DMS114 treated with DMSO at 0.1 percent for 48 hours (cell line): ENCODE data around the gene CNGA4.

Experiments
- DNase-seq: peaks from one replicate; lab custom pipeline; 2025; ENCODE audit not compliant: unreplicated experiment; lab: John Stamatoyannopoulos, UW

CNGA4 gene

GRCh38 chr11:6238902-6239301 lies at the start of gene CNGA4:
CNGA4 (plus strand) TSS chr11:6239089; CDS start chr11:6239207, 118 bp downstream.
- no peak for DNase-seq

- no peak for DNase-seq
Observed at GRCh38 chr11:6191742-6192141, 47.1 kb upstream of the CNGA4 start.

- no peak for DNase-seq
Observed at GRCh38 chr11:6194065-6194581, 44.8 kb upstream of the CNGA4 start.

- DNase-seq = no peak
Observed at GRCh38 chr11:6196396-6196795, 42.5 kb upstream of the CNGA4 start.

GRCh38 chr11:6197466-6198200 lies 41.3 kb upstream of the CNGA4 start:
- DNase-seq = no peak

GRCh38 chr11:6199174-6199810 lies 39.6 kb upstream of the CNGA4 start, which contains the start of gene OR52W1:
OR52W1 (plus strand) TSS chr11:6199224; CDS start chr11:6199224, 0 bp downstream.
- no peak for DNase-seq

GRCh38 chr11:6200975-6201374 lies 37.9 kb upstream of the CNGA4 start:
- DNase-seq = no peak

GRCh38 chr11:6201481-6201880 lies 37.4 kb upstream of the CNGA4 start:
- DNase-seq = no peak

- no peak for DNase-seq
Observed at GRCh38 chr11:6202041-6202440, 36.8 kb upstream of the CNGA4 start.

GRCh38 chr11:6203327-6203726 lies 35.6 kb upstream of the CNGA4 start:
- no peak for DNase-seq

- DNase-seq = no peak
Observed at GRCh38 chr11:6204706-6205105, 34.2 kb upstream of the CNGA4 start.

GRCh38 chr11:6205366-6205765 lies 33.5 kb upstream of the CNGA4 start, which contains the start of gene C11orf42:
C11orf42 (plus strand) TSS chr11:6205557; CDS start chr11:6205616, 59 bp downstream.
- no peak for DNase-seq

GRCh38 chr11:6206456-6207180 lies 32.3 kb upstream of the CNGA4 start:
- DNase-seq = no peak

GRCh38 chr11:6209801-6210200 lies 29.1 kb upstream of the CNGA4 start:
- DNase-seq = no peak

- DNase-seq = no peak
Observed at GRCh38 chr11:6210274-6210955, 28.5 kb upstream of the CNGA4 start.

- DNase-seq = no peak
Observed at GRCh38 chr11:6214530-6214929, 24.4 kb upstream of the CNGA4 start.

- no peak for DNase-seq
Observed at GRCh38 chr11:6216501-6216900, 22.4 kb upstream of the CNGA4 start.

GRCh38 chr11:6217722-6218121 lies 21.2 kb upstream of the CNGA4 start:
- DNase-seq = no peak

- no peak for DNase-seq
Observed at GRCh38 chr11:6219359-6219758, 19.5 kb upstream of the CNGA4 start.

- DNase-seq = no peak
Observed at GRCh38 chr11:6223854-6224253, 15.0 kb upstream of the CNGA4 start.

- DNase-seq = no peak
Observed at GRCh38 chr11:6224421-6224820, 14.5 kb upstream of the CNGA4 start.
